Neuronal stem cell (in vitro differentiated cells): ENCODE measurements around the gene NBAS.

Experiments
- DNase-seq: peaks from one replicate; pipeline ENCODE4 v3.0.0-alpha.2; 2013; ENCODE audit warnings: low spot score
- H2AFZ ChIP-seq: one replicate; pipeline ENCODE4 v1.6.1; 2013; ENCODE audit warnings: mild to moderate bottlenecking, low read length, inconsistent platforms
- H2AK5ac ChIP-seq: 2 replicates; pipeline ENCODE4 v1.6.1; 2013; ENCODE audit warnings: low read depth, mild to moderate bottlenecking, inconsistent platforms, low read length, moderate library complexity, mixed read lengths
- H2BK120ac ChIP-seq: 2 replicates; pipeline ENCODE4 v1.6.1; 2013; ENCODE audit warnings: low read depth, mild to moderate bottlenecking, inconsistent platforms, low read length, moderate library complexity, mixed read lengths
- H2BK12ac ChIP-seq: one replicate; pipeline ENCODE4 v1.6.1; 2013; ENCODE audit warnings: low read length, inconsistent platforms
- H2BK15ac ChIP-seq: 2 replicates; pipeline ENCODE4 v1.6.1; 2013; ENCODE audit warnings: mild to moderate bottlenecking, low read length, inconsistent platforms, mixed read lengths
- H2BK5ac ChIP-seq: one replicate; pipeline ENCODE4 v1.6.1; 2013; ENCODE audit warnings: inconsistent platforms, mild to moderate bottlenecking, low read length, moderate library complexity
- H3K14ac ChIP-seq: one replicate; pipeline ENCODE4 v1.6.1; 2013; ENCODE audit warnings: low read length, inconsistent platforms
- H3K18ac ChIP-seq: 2 replicates; pipeline ENCODE4 v1.6.1; 2013; ENCODE audit warnings: low read length, inconsistent platforms
- H3K23ac ChIP-seq: 2 replicates; pipeline ENCODE4 v1.6.1; 2013; ENCODE audit warnings: low read depth, mild to moderate bottlenecking, mixed read lengths, low read length, inconsistent platforms; ENCODE audit not compliant: poor library complexity
- H3K27ac ChIP-seq: replicated peaks from 3 replicates; pipeline ENCODE4 v1.5.1; 2013; ENCODE audit warnings: low read length, inconsistent platforms
- H3K27me3 ChIP-seq, 3 experiments: 2 replicates each; pipeline ENCODE4 v1.6.1; 2013; ENCODE audit warnings: low read length in 3 of 3, mild to moderate bottlenecking in 2 of 3, inconsistent platforms in 1 of 3, low read depth in 1 of 3, mixed read lengths in 1 of 3, moderate library complexity in 1 of 3; ENCODE audit not compliant: control insufficient read depth in 3 of 3, insufficient read depth in 3 of 3
- H3K36me3 ChIP-seq, 2 donors: replicated peaks in 1 of 2; 2 replicates each; pipeline ENCODE4 v1.6.1; 2013; ENCODE audit warnings: low read length in 2 of 2; ENCODE audit not compliant: control insufficient read depth in 2 of 2, insufficient read depth in 2 of 2
- H3K4ac ChIP-seq: 2 replicates; pipeline ENCODE4 v1.6.1; 2013; ENCODE audit warnings: inconsistent platforms, mild to moderate bottlenecking, low read length, moderate library complexity
- H3K4me1 ChIP-seq, 2 donors: 1 replicate in 1 of 2; 2 replicates in 1 of 2; pipeline ENCODE4 v1.6.1; 2013; ENCODE audit warnings: low read length in 2 of 2, low read depth in 1 of 2; ENCODE audit not compliant: control insufficient read depth in 2 of 2, insufficient read depth in 1 of 2
- H3K4me2 ChIP-seq: one replicate; pipeline ENCODE4 v1.6.1; 2013; ENCODE audit warnings: mild to moderate bottlenecking, low read length, inconsistent platforms; ENCODE audit not compliant: insufficient read depth, poor library complexity, severe bottlenecking
- H3K4me3 ChIP-seq, 2 donors: 2 replicates each; pipeline ENCODE4 v1.5.1; 2013; ENCODE audit warnings: low read length in 2 of 2, mild to moderate bottlenecking in 2 of 2, inconsistent platforms in 1 of 2, moderate library complexity in 1 of 2
- H3K79me1 ChIP-seq: one replicate; pipeline ENCODE4 v1.6.1; 2013; ENCODE audit warnings: low read depth, mild to moderate bottlenecking, inconsistent platforms, low read length, moderate library complexity
- H3K9ac ChIP-seq: one replicate; pipeline ENCODE4 v1.6.1; 2013; ENCODE audit warnings: mild to moderate bottlenecking, low read depth, low read length, inconsistent platforms; ENCODE audit not compliant: poor library complexity
- H3K9me3 ChIP-seq, 2 donors: replicated peaks in 1 of 2; 2 replicates each; pipeline versions ENCODE3 to v1.6.1; 2013; ENCODE audit warnings: low read length in 2 of 2, mild to moderate bottlenecking in 2 of 2, inconsistent platforms in 1 of 2, low read depth in 1 of 2, mixed read lengths in 1 of 2, moderate library complexity in 1 of 2; ENCODE audit not compliant: control insufficient read depth in 2 of 2, insufficient read depth in 1 of 2
- H4K8ac ChIP-seq: one replicate; pipeline ENCODE4 v1.6.1; 2013; ENCODE audit warnings: low read depth, mild to moderate bottlenecking, inconsistent platforms, low read length, moderate library complexity
- H4K91ac ChIP-seq: one replicate; pipeline ENCODE4 v1.6.1; 2013; ENCODE audit warnings: low read length, low read depth, mild to moderate bottlenecking, inconsistent platforms; ENCODE audit not compliant: poor library complexity
- WGBS, 2 donors: extraction: QIAGEN DNeasy Blood & Tissue Kit; methylation state at CpG; one replicate each; pipeline ENCODE4 v1.1.7; 2013; ENCODE audit warnings: missing lambda C conversion rate in 2 of 2, mixed read lengths in 1 of 2; ENCODE audit not compliant: insufficient read length in 2 of 2, insufficient replicate concordance in 1 of 2; ENCODE audit errors: extremely low coverage in 2 of 2; 5-methylcytosine and 5-hydroxymethylcytosine counted together

NBAS gene

GRCh38 chr2:15565994-15566671 lies 5.0 kb upstream of the NBAS start:
- Histone ChIP-seq H4K91ac (no peak overlapping the region), H3K18ac (no peak overlapping the region), H3K27me3 (no peaks in the 10 kb centered on the region), H4K8ac (no peak overlapping the region), H2BK120ac (no peak overlapping the region), H2AFZ (no peak overlapping the region), H2AK5ac (no peak overlapping the region), H3K14ac (no peak overlapping the region), H2BK12ac (no peak overlapping the region), H2BK5ac (no peak overlapping the region), H3K79me1 (no peaks in the 10 kb centered on the region), H3K9me3 (no peaks in the 10 kb centered on the region), H3K4me2 (no peak overlapping the region), H3K4me3 (no peak overlapping the region), H3K4ac (no peak overlapping the region), H3K23ac (no peak overlapping the region), H3K27ac (no peak overlapping the region), H3K36me3 (no peaks in the 10 kb centered on the region), H3K9ac (no peak overlapping the region), H2BK15ac (no peak overlapping the region), H3K4me1 (peaks cover 7 to 26% of the 10 kb centered on the region in 2 donors)
- no peak for DNase-seq
- no CpG with 5 or more reads among the region's 2 CpGs for WGBS, 2 donors

- H3K4me2 ChIP-seq, result no peak overlapping the region
- H3K18ac ChIP-seq, result no peak overlapping the region
- no peak overlapping the region for H3K27ac ChIP-seq
- H2BK15ac ChIP-seq, result no peak overlapping the region
- H4K91ac ChIP-seq, result no peak overlapping the region
- no peaks in the 10 kb centered on the region for H3K27me3 ChIP-seq
- no peaks in the 10 kb centered on the region for H3K9me3 ChIP-seq
- H2AK5ac ChIP-seq, result no peak overlapping the region
- H2BK120ac ChIP-seq, result no peak overlapping the region
- H2BK5ac ChIP-seq, result no peak overlapping the region
- no peak overlapping the region for H2AFZ ChIP-seq
- no peaks in the 10 kb centered on the region for H3K36me3 ChIP-seq
- no peak for DNase-seq
- H3K4me1 ChIP-seq, result peaks cover 7 to 22% of the 10 kb centered on the region in 2 donors
- H4K8ac ChIP-seq, result no peak overlapping the region
- WGBS, 2 donors, result no CpG with 5 or more reads among the region's 3 CpGs
- H2BK12ac ChIP-seq, result no peak overlapping the region
- H3K9ac ChIP-seq, result no peak overlapping the region
- no peak overlapping the region for H3K14ac ChIP-seq
- no peaks in the 10 kb centered on the region for H3K79me1 ChIP-seq
- no peak overlapping the region for H3K4me3 ChIP-seq
- H3K23ac ChIP-seq, result no peak overlapping the region
- no peak overlapping the region for H3K4ac ChIP-seq
Observed at GRCh38 chr2:15565392-15565791, 4.3 kb upstream of the NBAS start.

GRCh38 chr2:15563227-15564100 lies 2.3 kb upstream of the NBAS start:
- no peak overlapping the region for H3K14ac ChIP-seq
- no peak overlapping the region for H2AFZ ChIP-seq
- H3K4ac ChIP-seq, result no peak overlapping the region
- H3K4me3 ChIP-seq, result no peak overlapping the region
- H3K27ac ChIP-seq, result no peak overlapping the region
- H4K8ac ChIP-seq, result no peak overlapping the region
- H3K4me1 ChIP-seq, result peaks cover 3 to 23% of the 10 kb centered on the region in 2 donors
- H3K36me3 ChIP-seq, result no peaks in the 10 kb centered on the region
- no CpG with 5 or more reads among the region's 9 CpGs for WGBS, 2 donors
- DNase-seq, result no peak
- no peaks in the 10 kb centered on the region for H3K79me1 ChIP-seq
- no peak overlapping the region for H2BK120ac ChIP-seq
- no peak overlapping the region for H2AK5ac ChIP-seq
- no peak overlapping the region for H4K91ac ChIP-seq
- no peaks in the 10 kb centered on the region for H3K27me3 ChIP-seq
- H3K9ac ChIP-seq, result no peak overlapping the region
- no peak overlapping the region for H2BK5ac ChIP-seq
- no peak overlapping the region for H2BK12ac ChIP-seq
- no peaks in the 10 kb centered on the region for H3K9me3 ChIP-seq
- no peak overlapping the region for H3K18ac ChIP-seq
- H2BK15ac ChIP-seq, result no peak overlapping the region
- no peak overlapping the region for H3K23ac ChIP-seq
- no peak overlapping the region for H3K4me2 ChIP-seq

GRCh38 chr2:15562354-15563031 lies 1.4 kb upstream of the NBAS start:
- Histone ChIP-seq H4K8ac (no peak overlapping the region), H2AFZ (peak overlapping the region; percentile 90), H2BK15ac (no peak overlapping the region), H3K4me1 (peaks cover 3 to 23% of the 10 kb centered on the region in 2 donors), H3K18ac (peak overlapping the region; percentile 52), H2AK5ac (no peak overlapping the region), H2BK12ac (no peak overlapping the region), H4K91ac (no peak overlapping the region), H3K4me3 (peak overlapping the region; percentile 39 to 80), H3K4me2 (no peak overlapping the region), H2BK120ac (no peak overlapping the region), H3K79me1 (peaks cover 3% of the 10 kb centered on the region), H3K14ac (no peak overlapping the region), H3K23ac (no peak overlapping the region), H3K27me3 (no peaks in the 10 kb centered on the region), H3K9ac (no peak overlapping the region), H3K9me3 (no peaks in the 10 kb centered on the region), H2BK5ac (no peak overlapping the region), H3K4ac (no peak overlapping the region), H3K36me3 (peaks cover 2 to 3% of the 10 kb centered on the region in 2 donors), H3K27ac (peak overlapping the region; percentile 86)
- no peak for DNase-seq
- no CpG with 5 or more reads among the region's 6 CpGs for WGBS, 2 donors
